Measurements from ENCODE around the gene ELOVL6.

GRCh38 chr4:110003401-110004187 is 194.8 kb downstream of the ELOVL6 start:
- TF ChIP-seq CTCF (IDR thresholded peaks at IDR 0.05; ENCODE audit: low read depth, low read length) (no peak), MYC (IDR thresholded peaks at IDR 0.05; ENCODE audit: low read depth, low read length) (no peak)

All from NB4 (cell line).